Caco-2 (cell line): ENCODE measurements around the gene ADGRL2. TPM values are rescaled to one million over a fixed set of nuclear protein-coding genes. Genes with fewer than 3 reads are reported as not detected.

ENCODE experiments used
- BruUV-seq: library from RNA; stranded (reverse); fragments of 400-500 nt; replicated peaks from 2 replicates; lab custom pipeline; 2021; lab: Mats Ljungman, UMichigan
- CTCF ChIA-PET: fragments of 300-600 bp; sonication (Branson Sonifier 250); formaldehyde crosslinking; loops from one replicate; lab custom pipeline; 2022; ENCODE audit warnings: antibody characterized with exemption; lab: Charles Lee
- POLR2A ChIA-PET: fragments of 300-600 bp; sonication (Branson Sonifier 250); formaldehyde crosslinking; loops from one replicate; lab custom pipeline; 2022; ENCODE audit warnings: antibody characterized with exemption; lab: Charles Lee
- DNase-seq, 2 experiments: peaks; one replicate each; pipeline versions ENCODE4 v3.0.0 to v3.0.0-alpha.2; 2020 to 2022
- H3K27me3 ChIP-seq: replicated peaks from 2 replicates; pipeline ENCODE4 v1.6.0; 2011; ENCODE audit warnings: low read length; ENCODE audit not compliant: control insufficient read depth, insufficient read depth
- H3K36me3 ChIP-seq: 2 replicates; pipeline ENCODE4 v1.5.1; 2011; ENCODE audit warnings: low read length; ENCODE audit not compliant: control insufficient read depth, insufficient read depth
- H3K4me1 ChIP-seq: fragments of 250-450 bp; sonication (Bioruptor Pico); 2 replicates; pipeline ENCODE4 v1.5.1; 2020; ENCODE audit warnings: mild to moderate bottlenecking
- H3K4me3 ChIP-seq: 2 replicates; pipeline ENCODE4 v1.5.1; 2011; ENCODE audit warnings: low read depth, mild to moderate bottlenecking, control low read depth, low read length
- H3K9me3 ChIP-seq: fragments of 250-450 bp; sonication (Bioruptor Pico); 2 replicates; pipeline ENCODE4 v1.5.1; 2020; ENCODE audit warnings: mild to moderate bottlenecking, moderate library complexity
- H3K27ac Mint-ChIP-seq: one replicate; pipeline ENCODE4 v1.8.0; 2022; ENCODE audit warnings: mixed read lengths; ENCODE audit not compliant: unreplicated experiment
- H3K27me3 Mint-ChIP-seq: one replicate; pipeline ENCODE4 v1.8.0; 2022; ENCODE audit warnings: mixed read lengths; ENCODE audit not compliant: insufficient read depth, unreplicated experiment
- H3K36me3 Mint-ChIP-seq: one replicate; pipeline ENCODE4 v1.8.0; 2022; ENCODE audit warnings: mild to moderate bottlenecking, mixed read lengths; ENCODE audit not compliant: insufficient read depth, unreplicated experiment
- H3K4me1 Mint-ChIP-seq: one replicate; pipeline ENCODE4 v1.8.0; 2022; ENCODE audit warnings: low read depth, mixed read lengths; ENCODE audit not compliant: unreplicated experiment
- H3K4me3 Mint-ChIP-seq: one replicate; pipeline ENCODE4 v1.8.0; 2022; ENCODE audit warnings: mild to moderate bottlenecking, moderate library complexity, mixed read lengths; ENCODE audit not compliant: unreplicated experiment
- H3K9me3 Mint-ChIP-seq: one replicate; pipeline ENCODE4 v1.8.0; 2022; ENCODE audit warnings: mixed read lengths; ENCODE audit not compliant: unreplicated experiment
- CTCF ChIP-seq, 2 experiments: fragments of 200-600 bp in 1 of 2; IDR thresholded peaks; 1 replicate in 1 of 2; 2 replicates in 1 of 2; pipeline versions ENCODE4 v1.5.1 to v1.8.0; 2011 to 2022; ENCODE audit warnings: antibody characterized with exemption in 1 of 2, control low read depth in 1 of 2, inconsistent platforms in 1 of 2, low read depth in 1 of 2, low read length in 1 of 2, mild to moderate bottlenecking in 1 of 2, moderate library complexity in 1 of 2; ENCODE audit not compliant: insufficient read depth in 1 of 2, severe bottlenecking in 1 of 2, unreplicated experiment in 1 of 2
- intact Hi-C: fragments of 100-400 bp; cut with micrococcal nuclease; formaldehyde crosslinking; loops from one replicate; pipeline ENCODE4 v1.10.0; 2022; ENCODE audit not compliant: unreplicated experiment
- total RNA-seq: library from RNA; stranded (reverse); gene quantifications from 2 replicates; pipeline ENCODE4 v1.2.3, GENCODE V29; 2022

The ADGRL2 gene
- total RNA-seq, 1 experiment from 2014 or later: 3.8 TPM

GRCh38 chr1:81999364-81999763 lies 198.6 kb downstream of the ADGRL2 start:
- no peak overlapping the region for H3K4me3 ChIP-seq
- H3K9me3 ChIP-seq: no peaks in the 10 kb centered on the region
- H3K36me3 Mint-ChIP-seq: no peaks in the 10 kb centered on the region
- no peak overlapping the region for H3K4me3 Mint-ChIP-seq
- no peak overlapping the region for H3K27ac Mint-ChIP-seq
- TF ChIP-seq CTCF (IDR thresholded peaks at IDR 0.05; ENCODE audit: insufficient read depth in 1 of 2, low read depth in 1 of 2, low read length in 1 of 2, severe bottlenecking in 1 of 2, unreplicated experiment in 1 of 2): no peak
- no peaks in the 10 kb centered on the region for H3K9me3 Mint-ChIP-seq
- H3K4me1 ChIP-seq: no peaks in the 10 kb centered on the region
- intact Hi-C loops: no loop called here
- H3K36me3 ChIP-seq: no peaks in the 10 kb centered on the region
- ChIA-PET POLR2A (no interaction called here), CTCF (no interaction called here)
- H3K27me3 ChIP-seq: no peaks in the 10 kb centered on the region
- H3K27me3 Mint-ChIP-seq: peaks cover 4% of the 10 kb centered on the region
- H3K4me1 Mint-ChIP-seq: no peaks in the 10 kb centered on the region
- DNase-seq: no peak
- BruUV-seq: no TSS peak

- POLR2A ChIA-PET: no interaction called here
Observed at GRCh38 chr1:82000221-82000620, 199.5 kb downstream of the ADGRL2 start.

GRCh38 chr1:82001345-82001744 lies 200.6 kb downstream of the ADGRL2 start:
- H3K4me1 ChIP-seq: no peaks in the 10 kb centered on the region
- H3K36me3 ChIP-seq: no peaks in the 10 kb centered on the region
- intact Hi-C loops: no loop called here
- ChIA-PET CTCF (no interaction called here), POLR2A (no interaction called here)
- Mint-ChIP-seq H3K27ac (no peak overlapping the region), H3K27me3 (peaks cover 4% of the 10 kb centered on the region), H3K4me1 (no peaks in the 10 kb centered on the region), H3K36me3 (no peaks in the 10 kb centered on the region), H3K4me3 (no peak overlapping the region), H3K9me3 (no peaks in the 10 kb centered on the region)
- H3K27me3 ChIP-seq: no peaks in the 10 kb centered on the region
- no peak overlapping the region for H3K4me3 ChIP-seq
- H3K9me3 ChIP-seq: no peaks in the 10 kb centered on the region
- no peak for TF ChIP-seq CTCF (IDR thresholded peaks at IDR 0.05; ENCODE audit: insufficient read depth in 1 of 2, low read depth in 1 of 2, low read length in 1 of 2, severe bottlenecking in 1 of 2, unreplicated experiment in 1 of 2)
- DNase-seq: no peak
- BruUV-seq: no TSS peak

More at GRCh38 chr1:82000221-82000620, 199.5 kb downstream of the ADGRL2 start:
- Mint-ChIP-seq H3K9me3 (no peaks in the 10 kb centered on the region), H3K4me1 (no peaks in the 10 kb centered on the region), H3K27me3 (peaks cover 4% of the 10 kb centered on the region), H3K27ac (no peak overlapping the region), H3K36me3 (no peaks in the 10 kb centered on the region), H3K4me3 (no peak overlapping the region)
- no peak for DNase-seq
- H3K27me3 ChIP-seq: no peaks in the 10 kb centered on the region
- CTCF ChIA-PET: no interaction called here
- no peaks in the 10 kb centered on the region for H3K9me3 ChIP-seq
- H3K4me3 ChIP-seq: no peak overlapping the region
- BruUV-seq: no TSS peak
- TF ChIP-seq CTCF (IDR thresholded peaks at IDR 0.05; ENCODE audit: insufficient read depth in 1 of 2, low read depth in 1 of 2, low read length in 1 of 2, severe bottlenecking in 1 of 2, unreplicated experiment in 1 of 2): no peak
- no peaks in the 10 kb centered on the region for H3K36me3 ChIP-seq
- intact Hi-C loops: no loop called here
- no peaks in the 10 kb centered on the region for H3K4me1 ChIP-seq
